Measurements from ENCODE around the gene ACLY. TPM values are rescaled to one million over a fixed set of nuclear protein-coding genes. Genes with fewer than 3 reads are reported as not detected.
"Not testable (repeated sequence)": the region's sequence is repeated elsewhere in the genome, so short reads cannot be mapped to it uniquely, and the experiment has no call there.

The ACLY gene
- polyA plus RNA-seq, 2 of the 4 experiments (the other 2 are of a cell fraction), result 355 to 376 TPM

- TF ChIP-seq, protein P1, sequence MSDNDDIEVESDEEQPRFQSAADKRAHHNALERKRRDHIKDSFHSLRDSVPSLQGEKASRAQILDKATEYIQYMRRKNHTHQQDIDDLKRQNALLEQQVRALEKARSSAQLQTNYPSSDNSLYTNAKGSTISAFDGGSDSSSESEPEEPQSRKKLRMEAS (IDR thresholded peaks at IDR 0.05), result no peak
- no peak for TF ChIP-seq FOXS1 (CRISPR knock-in tag; IDR thresholded peaks at IDR 0.05)
- TF ChIP-seq ZC3H11A (IDR thresholded peaks at IDR 0.05), result no peak
- TF ChIP-seq BHLHE40 (IDR thresholded peaks at IDR 0.05; ENCODE audit: low read depth, low read length), result no peak
- TF ChIP-seq HDAC2 (IDR thresholded peaks at IDR 0.05), result no peak
- TF ChIP-seq SREBF2 (IDR thresholded peaks at IDR 0.05), result no peak
Measured at GRCh38 chr17:41844971-41845370, 73.8 kb downstream of the ACLY start (continued).

- FAIRE-seq; H3K4me3 ChIP-seq; POLR2A ChIA-PET; ATAC-seq; H3K27ac ChIP-seq; H3K4me1 ChIP-seq; H3K9me3 ChIP-seq; H3K4me2 ChIP-seq; DNase-seq (ENCODE audit: low read depth in 1 of 2, low spot score in 1 of 2): not testable (repeated sequence)
- CTCF ChIA-PET, result interaction anchor here (2.2 to 2.9 kb wide), 2 partner anchors 23 to 39 kb away, joined by 8 to 14 read pairs; no protein-coding TSS in a partner anchor
- 87% methylated on average over 6 of the region's 6 CpGs for WGBS (ENCODE audit: missing lambda C conversion rate)
Measured at GRCh38 chr17:41840781-41841180, 78.0 kb downstream of the ACLY start.

GRCh38 chr17:41839448-41839847 lies 79.3 kb downstream of the ACLY start:
- POLR2A ChIA-PET; ATAC-seq; H3K4me3 ChIP-seq; DNase-seq (ENCODE audit: low read depth in 1 of 2, low spot score in 1 of 2); FAIRE-seq; H3K27ac ChIP-seq; H3K9me3 ChIP-seq; H3K4me2 ChIP-seq: not testable (repeated sequence)
- peaks cover 13% of the 10 kb centered on the region for H3K4me1 ChIP-seq
- CTCF ChIA-PET, result interaction anchor here (0.9 to 2.0 kb wide), 3 partner anchors 12 to 38 kb away, joined by 3 to 4 read pairs (median 4); partner anchors contain the start of gene P3H4
- WGBS (ENCODE audit: missing lambda C conversion rate), result 82% methylated on average over 2 of the region's 2 CpGs

GRCh38 chr17:41837761-41838538 lies 80.8 kb downstream of the ACLY start, which contains the start of gene KLHL10:
KLHL10 (plus strand) TSS chr17:41837825; CDS start chr17:41837933, 108 bp downstream.
- ChIA-PET CTCF (interaction anchor here (0.8 to 2.9 kb wide), 7 partner anchors 10 to 124 kb away, joined by 3 to 11 read pairs (median 4); partner anchors contain the start of gene P3H4), POLR2A (interaction anchor here (0.6 kb wide), 2 partner anchors 14 to 91 kb away, joined by 3 to 10 read pairs; no protein-coding TSS in a partner anchor)
- DNase-seq (ENCODE audit: low read depth in 1 of 2, low spot score in 1 of 2) (no peak), ATAC-seq (no peak), FAIRE-seq (no peak)
- no peaks in the 10 kb centered on the region for H3K9me3 ChIP-seq
- TF ChIP-seq CEBPB (IDR thresholded peaks at IDR 0.05) (0 out of 4 replicates have a peak, but pooled peaks of 1 of the 2 experiments have one; percentile 5), JUN (IDR thresholded peaks at IDR 0.05) (no peak), KDM1A (IDR thresholded peaks at IDR 0.05; ENCODE audit: low read depth) (no peak)
- WGBS (ENCODE audit: missing lambda C conversion rate), result 88% methylated on average over 15 of the region's 15 CpGs
- peak within 1 kb of the TSS; percentile 74 for H3K4me3 ChIP-seq
- peaks cover 13% of the 10 kb centered on the region for H3K4me1 ChIP-seq
- H3K27ac ChIP-seq, result peak within 1 kb of the TSS; percentile 87 to 97; a peak in 5 of 6 replicates
- peak within 1 kb of the TSS; percentile 81 for H3K4me2 ChIP-seq

DNA sequence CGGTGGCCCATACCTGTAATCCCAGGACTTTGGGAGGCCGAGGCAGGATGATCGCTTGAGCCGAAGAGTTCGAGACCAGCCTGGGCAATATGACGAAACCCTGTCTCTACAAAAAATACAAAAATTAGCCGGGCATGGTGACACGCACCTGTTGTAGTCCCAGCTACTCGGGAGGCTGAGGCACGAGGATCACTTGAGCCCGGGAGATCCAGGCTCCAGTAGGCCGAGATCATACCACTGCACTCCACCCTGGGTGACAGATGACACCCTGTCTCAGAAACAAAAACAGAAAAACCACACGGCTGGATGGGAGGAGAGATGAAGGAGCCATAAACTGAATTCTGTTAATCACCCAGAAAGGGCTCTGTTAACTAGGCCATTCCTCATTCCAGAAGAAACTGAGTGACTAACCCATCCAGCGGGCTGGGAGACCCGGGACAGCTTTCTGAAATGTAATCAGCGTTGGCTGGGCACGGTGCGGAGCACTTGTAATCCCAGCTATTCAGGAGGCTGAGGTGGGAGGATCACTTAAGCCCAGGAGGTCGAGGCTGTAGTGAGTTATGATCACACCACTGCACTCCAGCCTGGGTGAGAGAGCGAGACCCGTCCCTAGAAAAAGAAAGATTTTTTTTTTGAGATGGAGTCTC lies 82.1 kb downstream of the ACLY start:
- 48% methylated on average over 21 of the region's 21 CpGs for WGBS (ENCODE audit: missing lambda C conversion rate)
- FAIRE-seq, result no peak
- H3K27ac ChIP-seq, result peak overlapping the region; percentile 87 to 97

More for the DNA sequence above, 82.1 kb downstream of the ACLY start:
- DNase-seq (ENCODE audit: low read depth in 1 of 2, low spot score in 1 of 2) (no peak), ATAC-seq (no peak)
- POLR2A ChIA-PET, result no interaction called here
- peaks cover 13% of the 10 kb centered on the region for H3K4me1 ChIP-seq
- TF ChIP-seq, protein P2, sequence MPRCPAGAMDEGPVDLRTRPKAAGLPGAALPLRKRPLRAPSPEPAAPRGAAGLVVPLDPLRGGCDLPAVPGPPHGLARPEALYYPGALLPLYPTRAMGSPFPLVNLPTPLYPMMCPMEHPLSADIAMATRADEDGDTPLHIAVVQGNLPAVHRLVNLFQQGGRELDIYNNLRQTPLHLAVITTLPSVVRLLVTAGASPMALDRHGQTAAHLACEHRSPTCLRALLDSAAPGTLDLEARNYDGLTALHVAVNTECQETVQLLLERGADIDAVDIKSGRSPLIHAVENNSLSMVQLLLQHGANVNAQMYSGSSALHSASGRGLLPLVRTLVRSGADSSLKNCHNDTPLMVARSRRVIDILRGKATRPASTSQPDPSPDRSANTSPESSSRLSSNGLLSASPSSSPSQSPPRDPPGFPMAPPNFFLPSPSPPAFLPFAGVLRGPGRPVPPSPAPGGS (IDR thresholded peaks at IDR 0.05), result no peak
- TF ChIP-seq, protein P3, sequence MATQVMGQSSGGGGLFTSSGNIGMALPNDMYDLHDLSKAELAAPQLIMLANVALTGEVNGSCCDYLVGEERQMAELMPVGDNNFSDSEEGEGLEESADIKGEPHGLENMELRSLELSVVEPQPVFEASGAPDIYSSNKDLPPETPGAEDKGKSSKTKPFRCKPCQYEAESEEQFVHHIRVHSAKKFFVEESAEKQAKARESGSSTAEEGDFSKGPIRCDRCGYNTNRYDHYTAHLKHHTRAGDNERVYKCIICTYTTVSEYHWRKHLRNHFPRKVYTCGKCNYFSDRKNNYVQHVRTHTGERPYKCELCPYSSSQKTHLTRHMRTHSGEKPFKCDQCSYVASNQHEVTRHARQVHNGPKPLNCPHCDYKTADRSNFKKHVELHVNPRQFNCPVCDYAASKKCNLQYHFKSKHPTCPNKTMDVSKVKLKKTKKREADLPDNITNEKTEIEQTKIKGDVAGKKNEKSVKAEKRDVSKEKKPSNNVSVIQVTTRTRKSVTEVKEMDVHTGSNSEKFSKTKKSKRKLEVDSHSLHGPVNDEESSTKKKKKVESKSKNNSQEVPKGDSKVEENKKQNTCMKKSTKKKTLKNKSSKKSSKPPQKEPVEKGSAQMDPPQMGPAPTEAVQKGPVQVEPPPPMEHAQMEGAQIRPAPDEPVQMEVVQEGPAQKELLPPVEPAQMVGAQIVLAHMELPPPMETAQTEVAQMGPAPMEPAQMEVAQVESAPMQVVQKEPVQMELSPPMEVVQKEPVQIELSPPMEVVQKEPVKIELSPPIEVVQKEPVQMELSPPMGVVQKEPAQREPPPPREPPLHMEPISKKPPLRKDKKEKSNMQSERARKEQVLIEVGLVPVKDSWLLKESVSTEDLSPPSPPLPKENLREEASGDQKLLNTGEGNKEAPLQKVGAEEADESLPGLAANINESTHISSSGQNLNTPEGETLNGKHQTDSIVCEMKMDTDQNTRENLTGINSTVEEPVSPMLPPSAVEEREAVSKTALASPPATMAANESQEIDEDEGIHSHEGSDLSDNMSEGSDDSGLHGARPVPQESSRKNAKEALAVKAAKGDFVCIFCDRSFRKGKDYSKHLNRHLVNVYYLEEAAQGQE (IDR thresholded peaks at IDR 0.05), result no peak
- TF ChIP-seq RNF2 (IDR thresholded peaks at IDR 0.05; ENCODE audit: borderline replicate concordance, low read depth), result no peak
- no peak for TF ChIP-seq HES2 (IDR thresholded peaks at IDR 0.05)
- no peak for TF ChIP-seq FOSL2 (IDR thresholded peaks at IDR 0.05)
- no peak for TF ChIP-seq FOSL2 (CRISPR knock-in tag; IDR thresholded peaks at IDR 0.05)
- no peak for TF ChIP-seq JUN (IDR thresholded peaks at IDR 0.05)
- TF ChIP-seq, protein P1 (IDR thresholded peaks at IDR 0.05), result no peak
- TF ChIP-seq, protein P4, sequence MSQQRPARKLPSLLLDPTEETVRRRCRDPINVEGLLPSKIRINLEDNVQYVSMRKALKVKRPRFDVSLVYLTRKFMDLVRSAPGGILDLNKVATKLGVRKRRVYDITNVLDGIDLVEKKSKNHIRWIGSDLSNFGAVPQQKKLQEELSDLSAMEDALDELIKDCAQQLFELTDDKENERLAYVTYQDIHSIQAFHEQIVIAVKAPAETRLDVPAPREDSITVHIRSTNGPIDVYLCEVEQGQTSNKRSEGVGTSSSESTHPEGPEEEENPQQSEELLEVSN (IDR thresholded peaks at IDR 0.05; ENCODE audit: borderline replicate concordance, low read depth), result no peak
- no peak for TF ChIP-seq RCOR1 (IDR thresholded peaks at IDR 0.05; ENCODE audit: low read depth, low read length)
- H3K4me3 ChIP-seq, result peak overlapping the region; percentile 74
- no peaks in the 10 kb centered on the region for H3K9me3 ChIP-seq
- CTCF ChIA-PET, result interaction anchor here (0.6 to 2.9 kb wide), 6 partner anchors 11 to 126 kb away, joined by 3 to 11 read pairs (median 4); no protein-coding TSS in a partner anchor
- H3K4me2 ChIP-seq, result peak overlapping the region; percentile 81
